Neural crest cell (in vitro differentiated cells): ENCODE measurements around the gene DCANP1. TPM values are rescaled to one million over a fixed set of nuclear protein-coding genes. Genes with fewer than 3 reads are reported as not detected.

Experiments
- DNase-seq: peaks from one replicate; pipeline ENCODE4 v3.0.0; 2021; ENCODE audit warnings: low read depth, mixed read lengths, low spot score
- H3K27ac Mint-ChIP-seq: one replicate; pipeline ENCODE4 v1.8.0; 2021; ENCODE audit warnings: mild to moderate bottlenecking, mixed read lengths; ENCODE audit not compliant: unreplicated experiment
- H3K27me3 Mint-ChIP-seq: 2 replicates; pipeline ENCODE4 v1.8.0; 2021; ENCODE audit warnings: low read depth, mild to moderate bottlenecking, mixed read lengths
- H3K36me3 Mint-ChIP-seq: 2 replicates; pipeline ENCODE4 v1.8.0; 2021; ENCODE audit warnings: low read depth, mild to moderate bottlenecking, mixed read lengths
- H3K4me1 Mint-ChIP-seq: 2 replicates; pipeline ENCODE4 v1.8.0; 2021; ENCODE audit warnings: mixed read lengths
- H3K4me3 Mint-ChIP-seq: one replicate; pipeline ENCODE4 v1.8.0; 2021; ENCODE audit warnings: mild to moderate bottlenecking, mixed read lengths
- H3K9me3 Mint-ChIP-seq: 2 replicates; pipeline ENCODE4 v1.8.0; 2021; ENCODE audit warnings: mixed read lengths
- CTCF ChIP-seq: fragments of 200-600 bp; sonication (generic); conservative IDR thresholded peaks from 2 replicates; pipeline ENCODE4 v1.5.0; 2021; ENCODE audit warnings: antibody characterized with exemption, mild to moderate bottlenecking
- total RNA-seq: library from RNA; stranded (reverse); gene quantifications from 2 replicates; pipeline ENCODE4 v1.2.1, GENCODE V29; 2021

Gene DCANP1
- total RNA-seq, 1 donor from 2014 or later, result not detected

DNA sequence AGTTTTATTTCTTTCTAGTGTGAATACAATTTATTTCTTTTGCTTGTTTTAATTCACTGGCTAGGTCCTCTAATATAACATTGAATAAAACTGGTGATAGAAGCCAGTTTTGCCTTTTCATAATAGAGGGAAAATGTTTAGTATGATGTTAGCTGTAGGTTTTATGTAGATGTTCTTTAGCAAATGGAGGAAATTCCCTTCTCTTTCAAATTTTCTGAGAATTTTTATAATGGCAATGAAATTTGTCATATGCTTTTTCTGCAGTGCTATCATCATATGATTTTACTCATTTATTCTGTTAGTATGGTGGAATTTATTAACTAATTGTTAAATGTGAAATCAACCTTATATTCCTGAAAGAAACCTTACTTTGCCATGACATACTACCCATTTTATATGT, 30.1 kb downstream of the DCANP1 start:
- Mint-ChIP-seq H3K4me3 (no peak overlapping the region), H3K27ac (no peak overlapping the region), H3K4me1 (no peaks in the 10 kb centered on the region), H3K27me3 (peaks cover 83% of the 10 kb centered on the region), H3K36me3 (no peaks in the 10 kb centered on the region), H3K9me3 (no peaks in the 10 kb centered on the region)
- no peak for TF ChIP-seq CTCF
- DNase-seq, result no peak

DNA sequence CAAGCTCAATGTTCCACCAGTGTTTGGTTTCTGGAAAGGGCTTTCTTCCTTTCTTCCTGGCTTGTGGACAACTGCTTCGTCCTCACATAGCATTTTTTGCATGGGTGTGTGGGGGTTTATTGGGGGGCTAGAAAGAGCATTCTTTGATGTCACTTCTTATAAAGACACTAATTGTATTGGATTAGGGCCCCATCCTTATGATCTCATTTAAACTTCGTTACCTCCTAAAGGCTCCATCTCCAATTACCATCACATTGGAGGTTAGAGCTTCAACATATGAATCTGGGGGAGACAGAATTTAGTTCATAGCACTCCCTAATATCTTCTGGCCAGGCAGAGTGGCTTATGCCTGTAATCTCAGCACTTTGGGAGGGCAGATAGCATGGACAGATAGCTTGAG, 42.1 kb downstream of the DCANP1 start:
- no peak for DNase-seq
- no peaks in the 10 kb centered on the region for H3K9me3 Mint-ChIP-seq
- H3K36me3 Mint-ChIP-seq, result no peaks in the 10 kb centered on the region
- H3K4me1 Mint-ChIP-seq, result peaks cover 12% of the 10 kb centered on the region
- H3K27me3 Mint-ChIP-seq, result peaks cover 46% of the 10 kb centered on the region
- no peak for TF ChIP-seq CTCF
- H3K4me3 Mint-ChIP-seq, result no peak overlapping the region
- H3K27ac Mint-ChIP-seq, result no peak overlapping the region

- Mint-ChIP-seq H3K36me3 (no peaks in the 10 kb centered on the region), H3K9me3 (no peaks in the 10 kb centered on the region), H3K4me3 (no peak overlapping the region), H3K27me3 (peaks cover 42% of the 10 kb centered on the region), H3K4me1 (peaks cover 31% of the 10 kb centered on the region), H3K27ac (no peak overlapping the region)
- no peak for DNase-seq
- TF ChIP-seq CTCF, result no peak
Measured at GRCh38 chr5:135402031-135402430, 45.1 kb downstream of the DCANP1 start.

GRCh38 chr5:135400866-135401265, 46.3 kb downstream of the DCANP1 start:
- no peak for DNase-seq
- H3K27ac Mint-ChIP-seq, result no peak overlapping the region
- peak overlapping the region; percentile 96 for H3K4me3 Mint-ChIP-seq
- TF ChIP-seq CTCF, result no peak
- H3K9me3 Mint-ChIP-seq, result no peaks in the 10 kb centered on the region
- peaks cover 42% of the 10 kb centered on the region for H3K4me1 Mint-ChIP-seq
- H3K36me3 Mint-ChIP-seq, result no peaks in the 10 kb centered on the region
- H3K27me3 Mint-ChIP-seq, result peaks cover 34% of the 10 kb centered on the region

- Mint-ChIP-seq H3K27ac (peak overlapping the region; percentile 14), H3K4me1 (peaks cover 48% of the 10 kb centered on the region), H3K9me3 (no peaks in the 10 kb centered on the region), H3K36me3 (no peaks in the 10 kb centered on the region), H3K27me3 (peaks cover 30% of the 10 kb centered on the region), H3K4me3 (peak overlapping the region; percentile 96)
- TF ChIP-seq CTCF, result no peak
- DNase-seq, result no peak
Measured at GRCh38 chr5:135399794-135400542, 47.2 kb downstream of the DCANP1 start.
